ENCODE results near the gene MRPL10.

GRCh38 chr17:47877368-47878034 lies 46.2 kb upstream of the MRPL10 start:
- TF ChIP-seq CTCF (IDR thresholded peaks at IDR 0.05) (no peak), POLR2A (IDR thresholded peaks at IDR 0.05) (no peak), POLR2AphosphoS5 (IDR thresholded peaks at IDR 0.05) (no peak)
